HG03432 (cell line): ENCODE data around the gene POLR1E.
"Not testable (repeated sequence)": the region's sequence is repeated elsewhere in the genome, so short reads cannot be mapped to it uniquely, and the experiment has no call there.

Source experiments
- ATAC-seq: cut with Tn5 transposase; IDR thresholded peaks from one replicate; pipeline ENCODE4 v1.9.1; 2021; ENCODE audit warnings: mild to moderate bottlenecking, moderate library complexity; ENCODE audit not compliant: unreplicated experiment

The POLR1E gene

GRCh38 chr9:37499297-37499696 lies 13.5 kb downstream of the POLR1E start:
- ATAC-seq, result no peak

GRCh38 chr9:37501957-37502596 lies 16.3 kb downstream of the POLR1E start:
- ATAC-seq, result no peak

GRCh38 chr9:37503736-37504135 lies 18.0 kb downstream of the POLR1E start:
- ATAC-seq, result no peak

GRCh38 chr9:37504605-37505004 lies 18.9 kb downstream of the POLR1E start:
- no peak for ATAC-seq

GRCh38 chr9:37507566-37508134 lies 21.9 kb downstream of the POLR1E start:
- no peak for ATAC-seq

- ATAC-seq, result no peak
Observed at GRCh38 chr9:37508135-37508833, 22.5 kb downstream of the POLR1E start.

GRCh38 chr9:37508834-37509206 lies 23.1 kb downstream of the POLR1E start:
- no peak for ATAC-seq

- ATAC-seq, result no peak
Observed at GRCh38 chr9:37509536-37509935, 23.8 kb downstream of the POLR1E start.

- ATAC-seq, result not testable (repeated sequence)
Observed at GRCh38 chr9:37510053-37510452, 24.3 kb downstream of the POLR1E start.

GRCh38 chr9:37511016-37512010 lies 25.6 kb downstream of the POLR1E start:
- no peak for ATAC-seq

- no peak for ATAC-seq
Observed at GRCh38 chr9:37512437-37512836, 26.7 kb downstream of the POLR1E start.

GRCh38 chr9:37514415-37514814 lies 28.7 kb downstream of the POLR1E start:
- not testable (repeated sequence) for ATAC-seq

- no peak for ATAC-seq
Observed at GRCh38 chr9:37514999-37515398, 29.3 kb downstream of the POLR1E start.

- ATAC-seq, result no peak
Observed at GRCh38 chr9:37515620-37516258, 30.0 kb downstream of the POLR1E start.

GRCh38 chr9:37517923-37518322 lies 32.2 kb downstream of the POLR1E start:
- no peak for ATAC-seq

- ATAC-seq, result no peak
Observed at GRCh38 chr9:37520641-37521040, 34.9 kb downstream of the POLR1E start.

- ATAC-seq, result no peak
Observed at GRCh38 chr9:37521111-37521510, 35.4 kb downstream of the POLR1E start.

GRCh38 chr9:37522971-37523370 lies 37.2 kb downstream of the POLR1E start:
- ATAC-seq, result no peak

- ATAC-seq, result no peak
Observed at GRCh38 chr9:37523916-37524315, 38.2 kb downstream of the POLR1E start.

- peak; percentile 71 for ATAC-seq
Observed at GRCh38 chr9:37528652-37529471, 43.1 kb downstream of the POLR1E start.
